K562 (cell line): ENCODE measurements around the gene BEST4. TPM values are rescaled to one million over a fixed set of nuclear protein-coding genes. Genes with fewer than 3 reads are reported as not detected.

ENCODE experiments used
- EP400 ChIP-seq: fragments of 450-650 bp; IDR thresholded peaks from 2 replicates; pipeline ENCODE4 v1.6.1; 2017; ENCODE audit warnings: antibody characterized with exemption, mild to moderate bottlenecking, moderate library complexity
- HCFC1 ChIP-seq: IDR thresholded peaks from 2 replicates; pipeline ENCODE4 v1.6.1; 2012; ENCODE audit warnings: low read depth, low read length, improper control_type of control experiment
- HIVEP1 ChIP-seq: fragments of 250-450 bp; sonication (Bioruptor Pico); IDR thresholded peaks from 2 replicates; pipeline ENCODE4 v1.4.0; 2020; ENCODE audit warnings: mild to moderate bottlenecking
- LCOR ChIP-seq: sonication (generic); formaldehyde crosslinking; IDR thresholded peaks from 2 replicates; pipeline ENCODE4 v1.8.0; 2022; ENCODE audit warnings: mild to moderate bottlenecking, missing genetic modification reagents
- MCM2 ChIP-seq: fragments of 450-650 bp; IDR thresholded peaks from 2 replicates; pipeline ENCODE4 v1.6.1; 2017; ENCODE audit warnings: low read depth, mild to moderate bottlenecking
- SUPT5H ChIP-seq: fragments of 450-650 bp; IDR thresholded peaks from 2 replicates; pipeline ENCODE4 v1.6.1; 2016
- THAP12 ChIP-seq: fragments of 250-450 bp; sonication (Bioruptor Pico); IDR thresholded peaks from 2 replicates; pipeline ENCODE4 v1.9.0; 2021; ENCODE audit warnings: mild to moderate bottlenecking, inconsistent platforms
- USF1 ChIP-seq: sonication (generic); formaldehyde crosslinking; IDR thresholded peaks from 2 replicates; pipeline ENCODE4 v1.9.0; 2022; ENCODE audit warnings: mild to moderate bottlenecking, missing genetic modification reagents
- ZMIZ1 ChIP-seq, 2 experiments: fragments of 150-350 bp in 1 of 2; IDR thresholded peaks; 2 replicates each; pipeline ENCODE4 v1.6.1; 2012 to 2016; ENCODE audit warnings: low read depth in 2 of 2, low read length in 2 of 2, mild to moderate bottlenecking in 1 of 2, moderate library complexity in 1 of 2
- ZNF592 ChIP-seq: fragments of 450-650 bp; IDR thresholded peaks from 2 replicates; pipeline ENCODE4 v1.6.1; 2017; ENCODE audit warnings: antibody characterized with exemption, mild to moderate bottlenecking
- ZNF766 ChIP-seq: fragments of 200-800 bp; sonication (Bioruptor generic); conservative IDR thresholded peaks from 2 replicates; pipeline ENCODE4 v1.6.1; 2016; ENCODE audit warnings: missing genetic modification characterization, missing compliant biosample characterization
- ZZZ3 ChIP-seq: fragments of 450-650 bp; IDR thresholded peaks from 2 replicates; pipeline ENCODE4 v1.6.1; 2016; ENCODE audit warnings: antibody characterized with exemption, mild to moderate bottlenecking, moderate library complexity
- polyA plus RNA-seq, 8 experiments: library from polyadenylated mRNA; depleted of rRNA in 4 of 8; stranded (reverse) in 5 of 8; unstranded in 3 of 8; fragments of >200 nt; fragmentation: Nextera tagmentation in 2 of 8; fragmentation: Illumina TruSeq in 1 of 8; extraction: Ambion mirVana in 2 of 8; extraction: Trizol in 1 of 8; gene quantifications; 2 replicates each; pipeline versions ENCODE4 v1.2.1 to v1.2.3, GENCODE V29; 2011 to 2014; ENCODE audit warnings: inconsistent platforms in 1 of 8, missing spikeins in 1 of 8
- total RNA-seq, 7 experiments: library from RNA; depleted of rRNA in 6 of 7; stranded (reverse); fragments of >200 nt in 6 of 7; fragmentation: Illumina TruSeq in 2 of 7; extraction: Trizol in 2 of 7; gene quantifications; 2 replicates each; pipeline versions ENCODE4 v1.2.1 to v1.2.3, GENCODE V29; 2011 to 2021; ENCODE audit warnings: low replicate concordance in 1 of 7

BEST4 gene
- total and polyA plus RNA-seq, 9 of the 15 experiments (the other 6 are each of a cell fraction or from before 2014, with no cell fraction given): 0.07 to 0.11 TPM; not detected in 7

- no peak for TF ChIP-seq LCOR (CRISPR knock-in tag)
- TF ChIP-seq MCM2: no peak
- no peak for TF ChIP-seq HCFC1
- 0 out of 2 replicates have a peak, but pooled peaks have one; percentile 4 for TF ChIP-seq ZNF592
- TF ChIP-seq EP400: peak; percentile 53; the same call in 1 of the 2 replicates
- TF ChIP-seq SUPT5H: no peak
- no peak for TF ChIP-seq USF1 (CRISPR knock-in tag)
- TF ChIP-seq ZMIZ1 (IDR thresholded peaks at IDR 0.05; ENCODE audit: low read depth in 2 of 2, low read length in 2 of 2): no peak
- peak; percentile 47; the same call in 1 of the 2 replicates for TF ChIP-seq THAP12 (CRISPR knock-in tag)
- TF ChIP-seq ZNF766 (CRISPR knock-in tag): no peak
- TF ChIP-seq HIVEP1 (CRISPR knock-in tag): no peak
- TF ChIP-seq ZZZ3: no peak
Observed at GRCh38 chr1:44786138-44786840, 1.7 kb downstream of the BEST4 start (continued).
